C4-2B (cell line): ENCODE results near the gene AP1S1.
"Not testable (repeated sequence)": the region's sequence is repeated elsewhere in the genome, so short reads cannot be mapped to it uniquely, and the experiment has no call there.

Experiments
- H3K27ac ChIP-seq: fragments of 450-650 bp; 2 replicates; pipeline ENCODE4 v1.5.1; 2017
- ZFX ChIP-seq: fragments of 450-650 bp; IDR thresholded peaks from 2 replicates; pipeline ENCODE4 v1.6.1; 2017
- TF ChIP-seq, protein P1 (sequence below): fragments of 450-650 bp; conservative IDR thresholded peaks from 2 replicates; pipeline ENCODE4 v1.5.1; 2017; ENCODE audit warnings: mild to moderate bottlenecking

The AP1S1 gene

DNA sequence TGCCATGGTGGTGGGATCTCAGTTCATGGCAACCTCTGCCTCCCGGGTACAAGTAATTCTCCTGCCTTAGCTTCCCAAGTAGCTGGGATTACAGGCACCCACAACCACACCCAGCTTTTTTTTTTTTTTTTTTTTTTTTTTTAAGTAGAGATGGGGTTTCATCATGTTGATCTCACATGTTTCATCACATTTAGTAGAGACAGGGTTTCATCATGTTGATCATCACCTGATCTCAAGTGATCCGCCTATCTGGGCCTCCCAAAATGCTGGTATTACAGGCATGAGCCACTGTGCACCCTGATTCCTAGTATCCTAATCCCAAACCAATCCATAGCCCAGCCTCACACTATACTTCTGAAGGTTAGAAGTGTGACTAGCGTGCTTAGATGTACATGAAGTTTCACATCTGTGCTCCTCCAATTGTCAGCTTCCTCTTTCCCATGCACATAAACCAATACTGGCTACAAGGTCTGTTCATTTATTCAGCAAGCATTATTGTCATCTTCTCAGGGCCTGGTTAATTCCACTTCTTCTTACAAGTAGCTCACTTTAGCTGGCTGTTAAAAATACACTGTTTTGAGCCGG, 32.7 kb downstream of the AP1S1 start:
- H3K27ac ChIP-seq = no peak overlapping the region
- TF ChIP-seq, protein P1, sequence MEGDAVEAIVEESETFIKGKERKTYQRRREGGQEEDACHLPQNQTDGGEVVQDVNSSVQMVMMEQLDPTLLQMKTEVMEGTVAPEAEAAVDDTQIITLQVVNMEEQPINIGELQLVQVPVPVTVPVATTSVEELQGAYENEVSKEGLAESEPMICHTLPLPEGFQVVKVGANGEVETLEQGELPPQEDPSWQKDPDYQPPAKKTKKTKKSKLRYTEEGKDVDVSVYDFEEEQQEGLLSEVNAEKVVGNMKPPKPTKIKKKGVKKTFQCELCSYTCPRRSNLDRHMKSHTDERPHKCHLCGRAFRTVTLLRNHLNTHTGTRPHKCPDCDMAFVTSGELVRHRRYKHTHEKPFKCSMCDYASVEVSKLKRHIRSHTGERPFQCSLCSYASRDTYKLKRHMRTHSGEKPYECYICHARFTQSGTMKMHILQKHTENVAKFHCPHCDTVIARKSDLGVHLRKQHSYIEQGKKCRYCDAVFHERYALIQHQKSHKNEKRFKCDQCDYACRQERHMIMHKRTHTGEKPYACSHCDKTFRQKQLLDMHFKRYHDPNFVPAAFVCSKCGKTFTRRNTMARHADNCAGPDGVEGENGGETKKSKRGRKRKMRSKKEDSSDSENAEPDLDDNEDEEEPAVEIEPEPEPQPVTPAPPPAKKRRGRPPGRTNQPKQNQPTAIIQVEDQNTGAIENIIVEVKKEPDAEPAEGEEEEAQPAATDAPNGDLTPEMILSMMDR = no peak
- no peak for TF ChIP-seq ZFX

DNA sequence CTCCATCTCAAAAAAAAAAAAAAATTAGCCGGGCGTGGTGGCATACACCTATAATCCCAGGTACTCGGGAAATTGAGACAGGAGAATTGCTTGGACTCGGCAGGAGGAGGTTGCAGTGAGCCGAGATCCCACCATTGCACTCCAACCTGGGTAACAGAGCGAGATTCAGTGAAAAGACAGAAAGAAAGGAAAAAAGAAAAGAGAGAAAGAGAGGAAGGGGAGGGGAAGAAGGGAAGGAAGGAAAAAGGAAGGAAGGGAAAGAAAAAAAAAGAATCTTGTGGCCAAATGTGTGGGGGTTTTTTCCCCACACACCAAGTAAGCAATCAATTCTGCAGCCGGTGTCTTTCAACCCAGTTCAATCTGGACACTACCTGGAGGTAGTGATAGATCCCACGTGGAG, 34.8 kb downstream of the AP1S1 start:
- no peak overlapping the region for H3K27ac ChIP-seq
- TF ChIP-seq, protein P1 = no peak
- TF ChIP-seq ZFX = no peak

DNA sequence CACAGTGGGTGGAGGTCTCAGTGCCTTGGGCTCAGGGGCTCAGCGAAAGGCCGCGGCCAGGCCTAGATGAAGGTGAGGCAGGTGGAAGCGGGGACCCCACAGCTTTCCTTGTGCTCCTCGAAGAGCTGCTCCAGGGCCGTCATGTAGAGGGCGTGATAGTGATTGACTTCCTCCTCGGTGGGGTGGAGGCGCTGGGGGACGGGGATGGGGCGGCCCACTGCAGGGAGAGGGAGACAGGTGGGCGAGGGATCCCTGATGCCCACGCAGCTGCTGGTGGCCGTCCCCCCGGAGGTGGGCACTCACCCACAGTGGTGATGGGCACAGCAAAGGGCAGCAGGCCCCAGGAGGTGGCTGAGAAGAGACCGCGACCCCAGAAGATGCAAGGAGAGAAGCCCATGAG, 41.6 kb downstream of the AP1S1 start:
- TF ChIP-seq, protein P1 = no peak
- no peak for TF ChIP-seq ZFX
- no peak overlapping the region for H3K27ac ChIP-seq

DNA sequence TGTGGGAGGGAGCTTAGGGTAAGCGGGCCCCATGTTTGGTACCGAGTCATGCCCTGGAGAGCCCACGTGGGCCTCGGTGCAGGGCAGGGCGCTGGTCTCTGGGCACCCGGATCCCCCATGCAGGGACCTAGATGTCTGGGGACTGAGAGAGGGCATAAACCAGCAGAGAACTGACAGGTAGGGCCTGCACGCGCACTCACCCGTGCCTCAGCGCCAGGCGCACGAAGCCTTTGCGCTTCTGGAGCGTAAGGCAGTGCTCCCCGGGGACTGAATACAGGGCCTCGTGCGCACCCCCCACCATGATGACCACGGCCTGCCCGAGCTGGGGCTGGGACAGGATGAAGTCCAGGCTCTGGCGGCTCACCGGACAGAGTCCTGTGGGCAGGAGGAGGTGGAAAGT, 43.7 kb downstream of the AP1S1 start:
- TF ChIP-seq ZFX = no peak
- TF ChIP-seq, protein P1 = no peak
- no peak overlapping the region for H3K27ac ChIP-seq

DNA sequence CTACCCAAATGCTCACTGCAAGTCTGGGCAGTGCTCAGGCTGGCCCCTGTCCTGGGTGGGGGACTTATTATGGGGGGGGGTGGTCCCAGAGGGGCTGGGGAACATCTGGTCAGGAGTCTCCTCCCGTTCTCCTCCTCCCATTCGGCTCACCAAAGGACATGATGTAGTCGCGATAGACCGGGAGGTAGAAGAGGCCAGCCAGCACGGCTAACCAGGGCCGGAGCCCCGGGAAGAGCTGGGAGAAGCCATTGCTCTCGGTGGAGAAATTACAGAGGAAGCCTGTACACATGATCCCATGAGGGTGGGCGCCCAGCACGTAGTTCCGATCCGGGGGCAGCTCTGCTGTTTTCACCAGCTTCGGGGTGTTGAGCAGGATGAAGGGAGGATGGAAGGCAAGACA, 44.2 kb downstream of the AP1S1 start:
- TF ChIP-seq ZFX = no peak
- TF ChIP-seq, protein P1 = no peak
- no peak overlapping the region for H3K27ac ChIP-seq

DNA sequence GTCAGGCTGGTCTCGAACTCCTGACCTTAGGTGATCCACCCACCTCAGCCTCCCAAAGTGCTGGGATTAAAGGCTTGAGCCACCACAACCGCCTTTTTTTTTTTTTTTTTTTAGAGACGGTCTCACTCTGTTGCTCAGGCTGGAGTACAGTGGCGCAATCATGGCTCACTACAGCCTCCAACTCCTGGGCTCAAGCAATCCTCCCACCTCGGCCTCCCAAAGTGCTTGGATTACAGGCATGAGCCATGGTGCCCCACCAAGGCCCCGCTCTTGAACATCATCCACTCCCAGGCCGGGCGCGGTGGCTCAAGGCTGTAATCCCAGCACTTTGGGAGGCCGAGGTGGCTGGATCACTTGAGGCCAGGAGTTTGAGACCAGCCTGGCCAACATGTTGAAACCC, 45.2 kb downstream of the AP1S1 start:
- not testable (repeated sequence) for H3K27ac ChIP-seq

DNA sequence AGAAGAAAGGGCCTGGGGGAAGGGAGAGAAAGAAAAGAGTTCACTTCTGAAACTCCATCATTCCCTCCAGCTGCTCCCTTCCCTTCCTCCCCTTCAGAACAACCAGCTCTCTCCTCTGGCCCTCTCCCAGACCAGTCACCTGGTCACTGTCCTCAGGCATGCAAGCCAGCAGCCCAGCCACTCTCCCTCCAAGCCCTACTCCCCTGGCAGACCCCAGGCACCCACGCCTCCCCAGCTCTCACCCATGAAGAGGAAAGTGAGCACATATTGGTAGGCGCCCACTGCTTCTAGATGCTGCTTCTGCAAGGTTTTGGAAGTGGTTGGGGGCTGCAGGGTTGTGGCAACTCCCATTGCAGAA, 46.2 kb downstream of the AP1S1 start:
- TF ChIP-seq, protein P1 = no peak
- TF ChIP-seq ZFX = no peak
- H3K27ac ChIP-seq = no peak overlapping the region

DNA sequence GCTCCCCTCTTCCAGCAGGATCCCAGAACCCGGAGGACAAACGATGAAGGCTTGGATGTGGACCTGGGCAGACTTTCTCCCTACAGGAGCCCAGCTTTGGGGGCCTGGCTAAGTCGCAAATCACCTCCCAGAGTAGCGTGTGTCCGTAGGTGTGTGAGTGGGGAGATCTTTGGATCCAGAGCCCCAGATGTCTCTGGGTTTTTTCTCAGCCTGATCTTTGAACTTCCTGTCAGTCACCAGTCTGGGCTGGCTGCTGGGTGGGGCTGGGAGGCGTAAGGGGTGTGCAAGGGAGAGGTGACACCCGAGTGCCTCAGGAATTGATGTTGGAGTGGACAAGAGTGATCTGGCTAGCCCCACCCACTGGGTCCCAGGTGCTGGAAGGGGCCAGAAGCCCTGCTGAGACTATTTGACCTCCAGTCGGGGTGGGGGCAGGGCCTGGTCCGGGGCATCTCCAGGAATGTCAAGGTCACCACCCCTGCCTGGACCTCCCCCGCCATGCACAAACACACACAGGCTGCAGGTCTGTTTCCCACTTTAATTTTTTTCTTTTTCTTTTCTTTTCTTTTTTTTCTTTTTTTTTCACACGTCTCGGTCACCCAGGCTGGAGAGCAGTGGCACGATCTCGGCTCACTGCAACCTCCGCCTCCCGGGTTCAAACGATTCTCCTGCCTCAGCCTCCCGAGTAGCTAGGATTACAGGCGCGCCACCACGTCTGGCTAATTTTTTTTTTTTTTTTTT, 46.8 kb downstream of the AP1S1 start, which contains the start of gene MOGAT3:
Gene MOGAT3 (minus strand): TSS at position 175 of the 738 bp plus-strand sequence. CDS start 182 bp downstream, outside the sequence.
- H3K27ac ChIP-seq = no peak within 1 kb of the TSS
- no peak for TF ChIP-seq ZFX
- TF ChIP-seq, protein P1 = no peak
